Right atrium auricular region (tissue), 2 donors: Measurements from ENCODE around the gene PTGES3. TPM values are rescaled to one million over a fixed set of nuclear protein-coding genes. Genes with fewer than 3 reads are reported as not detected.
"Not testable (repeated sequence)": the region's sequence is repeated elsewhere in the genome, so short reads cannot be mapped to it uniquely, and the experiment has no call there.

ENCODE experiments used
- DNase-seq: peaks from one replicate; pipeline ENCODE4 v3.0.0-alpha.2; 2019; ENCODE audit warnings: low spot score
- H3K27ac ChIP-seq, 2 donors: fragments of 200-600 bp; sonication (generic); 1 replicate in 1 of 2; 2 replicates in 1 of 2; pipeline ENCODE4 v1.5.1; 2016 to 2019
- H3K27me3 ChIP-seq, 2 donors: fragments of 200-600 bp; sonication (generic); one replicate each; pipeline versions ENCODE4 v1.5.1 to v1.6.0; 2017 to 2019
- H3K36me3 ChIP-seq: fragments of 200-600 bp; sonication (generic); one replicate; pipeline ENCODE4 v1.5.1; 2016
- H3K4me1 ChIP-seq, 2 donors: fragments of 200-600 bp; sonication (generic); one replicate each; pipeline versions ENCODE4 v1.5.1 to v1.6.0; 2017 to 2019
- H3K4me3 ChIP-seq, 2 donors: fragments of 200-600 bp; sonication (generic); 1 replicate in 1 of 2; 2 replicates in 1 of 2; pipeline ENCODE4 v1.5.1; 2017 to 2019; ENCODE audit warnings: mild to moderate bottlenecking in 1 of 2, moderate library complexity in 1 of 2
- H3K9me3 ChIP-seq, 2 donors: fragments of 200-600 bp; sonication (generic); one replicate each; pipeline ENCODE4 v1.5.1; 2019
- CTCF ChIP-seq, 2 donors: fragments of 200-600 bp; sonication (generic); IDR thresholded peaks; one replicate each; pipeline ENCODE4 v1.5.1; 2019; ENCODE audit warnings: antibody characterized with exemption in 2 of 2
- total RNA-seq, 2 donors: library from RNA; depleted of rRNA; stranded (reverse); fragments of >200 nt; gene quantifications; one replicate each; pipeline ENCODE4 v1.1.0, GENCODE V29; 2016

The PTGES3 gene
- total RNA-seq, 2 donors from 2014 or later = 69.6 to 71.1 TPM

DNA sequence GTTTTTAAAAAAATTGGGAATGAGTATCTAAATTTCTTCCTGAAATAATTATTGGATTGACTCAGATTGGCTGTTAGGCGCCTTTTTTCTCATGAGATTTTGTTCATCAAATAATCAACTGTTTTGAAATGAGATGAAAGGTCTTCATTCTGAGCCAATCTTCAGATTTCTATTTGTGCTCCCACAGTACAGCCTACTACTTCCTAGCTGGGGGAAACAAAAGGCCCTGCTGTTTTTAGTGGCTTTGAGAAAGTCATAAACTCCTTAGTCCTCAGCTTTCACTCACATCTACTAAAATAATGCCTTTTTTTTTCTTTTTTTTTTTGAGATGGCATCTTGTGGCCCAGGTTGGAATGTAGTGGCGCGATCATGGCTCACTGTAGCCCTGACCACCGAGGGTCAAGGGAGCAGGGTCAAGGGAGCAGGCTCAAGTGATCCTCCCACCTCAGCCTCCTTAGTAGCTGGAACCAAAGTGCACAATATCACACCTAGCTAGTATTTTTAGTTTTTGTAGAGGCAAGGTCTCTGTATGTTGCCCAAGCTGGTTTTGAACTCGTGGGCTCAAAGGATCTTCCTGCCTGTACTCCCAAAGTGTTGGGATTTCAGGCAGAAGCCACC, 21.8 kb upstream of the PTGES3 start:
- H3K27ac ChIP-seq = no peak overlapping the region
- no peak overlapping the region for H3K4me3 ChIP-seq
- H3K36me3 ChIP-seq = peaks cover 38% of the 10 kb centered on the region
- H3K4me1 ChIP-seq = no peaks in the 10 kb centered on the region
- H3K9me3 ChIP-seq = no peaks in the 10 kb centered on the region
- no peak for TF ChIP-seq CTCF (IDR thresholded peaks at IDR 0.05)
- DNase-seq = no peak
- H3K27me3 ChIP-seq = no peaks in the 10 kb centered on the region

- not testable (repeated sequence) for H3K9me3 ChIP-seq, DNase-seq, H3K27me3 ChIP-seq, H3K4me3 ChIP-seq, H3K27ac ChIP-seq, H3K4me1 ChIP-seq, H3K36me3 ChIP-seq
These were observed 16.4 kb upstream of the PTGES3 start for GRCh38 chr12:56704522-56704921.

GRCh38 chr12:56699020-56699661, 11.1 kb upstream of the PTGES3 start:
- Histone ChIP-seq H3K36me3 (no peaks in the 10 kb centered on the region), H3K9me3 (no peaks in the 10 kb centered on the region), H3K4me3 (no peak overlapping the region), H3K27ac (no peak overlapping the region), H3K4me1 (no peaks in the 10 kb centered on the region), H3K27me3 (no peaks in the 10 kb centered on the region)
- no peak for TF ChIP-seq CTCF (IDR thresholded peaks at IDR 0.05)
- DNase-seq = no peak

DNA sequence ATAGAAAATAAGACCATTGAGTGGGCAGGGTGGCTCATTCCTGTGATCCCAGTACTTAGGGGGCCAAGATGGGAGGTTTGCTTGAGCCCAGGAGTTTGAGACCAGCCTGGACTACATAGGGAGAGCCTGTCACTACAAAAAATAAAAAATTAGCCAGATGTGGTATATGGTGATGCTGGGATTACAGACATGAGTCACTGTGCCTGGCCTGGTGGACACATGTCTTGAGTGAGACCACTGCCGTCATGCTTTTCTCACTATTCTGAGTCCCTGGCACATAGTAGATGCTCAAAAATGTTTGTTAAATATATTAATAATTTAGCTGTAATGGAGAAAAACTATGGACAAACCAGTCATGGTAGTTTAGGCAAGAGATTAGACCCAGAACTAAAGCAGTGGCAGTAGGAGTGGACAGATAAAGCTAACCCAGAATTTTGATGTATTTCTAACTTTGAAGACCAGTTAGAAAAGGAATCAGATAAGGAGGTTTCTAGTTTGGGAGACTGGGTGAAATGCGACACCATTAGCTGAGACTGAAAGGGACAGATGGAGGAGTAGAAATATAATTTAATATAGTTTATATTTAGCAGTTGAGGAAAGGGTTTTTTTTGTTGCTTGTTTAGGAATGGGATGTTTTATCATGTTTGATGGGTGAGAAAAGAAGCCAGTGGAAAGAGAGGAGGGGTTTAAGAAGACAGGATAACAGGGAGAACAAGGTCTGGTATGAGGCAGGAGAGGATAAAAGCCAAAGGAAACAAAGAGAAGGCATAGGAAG, 7.4 kb upstream of the PTGES3 start:
- Histone ChIP-seq H3K4me3 (no peak overlapping the region), H3K27ac (no peak overlapping the region), H3K9me3 (no peaks in the 10 kb centered on the region), H3K27me3 (no peaks in the 10 kb centered on the region), H3K4me1 (no peaks in the 10 kb centered on the region), H3K36me3 (no peaks in the 10 kb centered on the region)
- no peak for DNase-seq
- TF ChIP-seq CTCF (IDR thresholded peaks at IDR 0.05) = no peak

GRCh38 chr12:56694161-56694560, 6.1 kb upstream of the PTGES3 start:
- DNase-seq = no peak
- peaks cover 0 to 2% of the 10 kb centered on the region in 2 donors for H3K4me1 ChIP-seq
- no peaks in the 10 kb centered on the region for H3K9me3 ChIP-seq
- H3K27ac ChIP-seq = no peak overlapping the region
- no peaks in the 10 kb centered on the region for H3K36me3 ChIP-seq
- no peak for TF ChIP-seq CTCF (IDR thresholded peaks at IDR 0.05)
- H3K4me3 ChIP-seq = no peak overlapping the region
- no peaks in the 10 kb centered on the region for H3K27me3 ChIP-seq

- DNase-seq = no peak
- Histone ChIP-seq H3K27ac (peak overlapping the region; percentile 99 to 100), H3K4me1 (peaks cover 0 to 28% of the 10 kb centered on the region in 2 donors), H3K36me3 (no peaks in the 10 kb centered on the region), H3K27me3 (no peaks in the 10 kb centered on the region), H3K4me3 (peak overlapping the region; percentile 88), H3K9me3 (no peaks in the 10 kb centered on the region)
- no peak for TF ChIP-seq CTCF (IDR thresholded peaks at IDR 0.05)
These were observed 694 bp upstream of the PTGES3 start for GRCh38 chr12:56688846-56689109.
